ENCODE results near the gene SP7.
"Not testable (repeated sequence)": the region's sequence is repeated elsewhere in the genome, so short reads cannot be mapped to it uniquely, and the experiment has no call there.

SP7 gene

DNA sequence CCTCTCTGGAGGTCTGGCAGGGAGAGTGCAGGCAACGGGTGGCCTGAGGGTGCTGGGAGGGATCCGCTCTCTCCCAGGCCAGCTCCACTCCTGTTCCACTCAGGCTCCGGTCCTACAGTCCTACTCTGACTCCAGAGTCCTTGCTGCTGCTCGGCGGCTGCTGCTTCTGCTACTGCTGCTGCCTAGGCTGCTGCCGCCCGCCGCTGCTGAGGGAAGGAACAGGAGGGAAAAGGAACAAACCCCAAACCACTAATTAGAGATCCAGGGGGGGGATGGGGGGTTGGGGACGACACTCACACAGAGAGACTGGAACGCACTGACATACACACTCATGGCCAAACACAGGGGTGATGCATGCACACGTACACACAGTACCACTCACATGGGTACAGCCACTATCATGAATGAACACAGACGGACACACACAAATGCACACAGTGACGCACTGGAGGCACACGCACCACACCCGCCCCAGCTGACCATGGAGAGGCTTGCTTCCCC, at the start of gene SP7:
Gene SP7 (minus strand): TSS at position 174 of the 501 bp plus-strand sequence. CDS start 708 bp downstream, outside the sequence.
- DNase-seq, result no peak

DNA sequence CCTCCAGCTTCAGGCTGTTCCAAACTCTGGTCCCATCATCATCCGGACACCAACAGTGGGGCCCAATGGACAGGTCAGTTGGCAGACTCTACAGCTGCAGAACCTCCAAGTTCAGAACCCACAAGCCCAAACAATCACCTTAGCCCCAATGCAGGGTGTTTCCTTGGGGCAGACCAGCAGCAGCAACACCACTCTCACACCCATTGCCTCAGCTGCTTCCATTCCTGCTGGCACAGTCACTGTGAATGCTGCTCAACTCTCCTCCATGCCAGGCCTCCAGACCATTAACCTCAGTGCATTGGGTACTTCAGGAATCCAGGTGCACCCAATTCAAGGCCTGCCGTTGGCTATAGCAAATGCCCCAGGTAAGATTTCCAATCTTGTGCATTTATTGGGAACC, 47.1 kb upstream of the SP7 start:
- no peak for DNase-seq

DNA sequence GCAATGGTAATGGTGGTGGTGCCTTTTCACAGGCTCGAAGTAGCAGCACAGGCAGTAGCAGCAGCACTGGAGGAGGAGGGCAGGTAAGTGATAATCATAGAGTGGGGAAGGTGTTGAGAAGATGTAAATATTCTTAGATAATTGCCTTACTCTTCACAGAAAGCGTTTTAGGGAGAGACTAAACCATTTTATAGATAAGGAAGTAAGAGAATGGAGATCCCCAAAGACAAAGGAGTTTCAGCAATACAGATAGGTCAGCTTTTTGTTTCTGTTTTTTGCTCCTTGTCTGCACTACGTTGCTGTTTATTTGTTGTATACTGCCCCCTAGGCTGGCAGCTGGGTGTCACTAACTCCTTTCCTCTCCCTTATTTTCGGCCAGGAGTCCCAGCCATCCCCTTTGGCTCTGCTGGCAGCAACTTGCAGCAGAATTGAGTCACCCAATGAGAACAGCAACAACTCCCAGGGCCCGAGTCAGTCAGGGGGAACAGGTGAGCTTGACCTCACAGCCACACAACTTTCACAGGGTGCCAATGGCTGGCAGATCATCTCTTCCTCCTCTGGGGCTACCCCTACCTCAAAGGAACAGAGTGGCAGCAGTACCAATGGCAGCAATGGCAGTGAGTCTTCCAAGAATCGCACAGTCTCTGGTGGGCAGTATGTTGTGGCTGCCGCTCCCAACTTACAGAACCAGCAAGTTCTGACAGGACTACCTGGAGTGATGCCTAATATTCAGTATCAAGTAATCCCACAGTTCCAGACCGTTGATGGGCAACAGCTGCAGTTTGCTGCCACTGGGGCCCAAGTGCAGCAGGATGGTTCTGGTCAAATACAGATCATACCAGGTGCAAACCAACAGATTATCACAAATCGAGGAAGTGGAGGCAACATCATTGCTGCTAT, 45.8 kb upstream of the SP7 start:
- peak in 23 of 51 donors; percentile 4 to 56 (median 17) for DNase-seq

DNA sequence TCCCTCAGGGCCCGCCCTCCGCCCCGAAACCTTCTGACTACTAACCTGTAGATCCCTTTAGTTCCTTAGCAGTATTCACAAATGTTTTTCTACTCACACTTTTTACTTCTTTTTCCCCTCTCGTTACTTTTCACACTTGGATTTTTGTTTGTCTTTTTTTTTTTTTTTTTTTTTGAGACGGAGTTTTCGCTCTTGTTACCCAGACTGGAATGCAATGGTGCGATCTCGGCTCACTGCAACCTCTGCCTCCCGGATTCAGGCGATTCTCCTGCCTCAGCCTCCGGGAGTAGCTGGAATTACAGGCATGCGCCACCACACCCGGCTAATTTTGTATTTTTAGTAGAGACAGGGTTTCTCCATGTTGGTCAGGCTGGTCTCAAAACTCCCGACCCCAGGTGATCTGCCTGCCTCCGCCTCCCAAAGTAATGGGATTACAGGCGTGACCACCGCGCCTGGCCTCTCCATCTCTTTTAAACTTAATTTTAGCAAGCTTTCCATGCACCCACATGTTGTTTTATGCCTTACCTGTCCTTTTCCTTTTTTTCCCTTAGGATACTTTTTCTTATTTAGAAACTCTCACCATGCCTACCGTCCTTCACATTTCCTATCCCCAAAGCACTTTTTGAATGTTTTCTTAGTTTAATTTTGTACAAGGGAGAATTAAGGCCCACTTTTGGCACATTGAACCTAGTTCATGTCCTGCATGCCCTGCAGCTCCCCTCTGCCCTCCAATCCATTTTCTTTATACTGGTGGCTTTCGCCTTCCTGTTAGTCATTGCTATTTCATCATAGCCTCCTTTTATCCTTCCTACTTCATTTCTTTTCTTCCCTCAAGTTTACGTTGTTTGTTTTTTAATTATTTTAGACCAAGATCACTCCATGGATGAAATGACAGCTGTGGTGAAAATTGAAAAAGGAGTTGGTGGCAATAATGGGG, 44.9 kb upstream of the SP7 start:
- peak in 1 of 51 donors; percentile 29 for DNase-seq

DNA sequence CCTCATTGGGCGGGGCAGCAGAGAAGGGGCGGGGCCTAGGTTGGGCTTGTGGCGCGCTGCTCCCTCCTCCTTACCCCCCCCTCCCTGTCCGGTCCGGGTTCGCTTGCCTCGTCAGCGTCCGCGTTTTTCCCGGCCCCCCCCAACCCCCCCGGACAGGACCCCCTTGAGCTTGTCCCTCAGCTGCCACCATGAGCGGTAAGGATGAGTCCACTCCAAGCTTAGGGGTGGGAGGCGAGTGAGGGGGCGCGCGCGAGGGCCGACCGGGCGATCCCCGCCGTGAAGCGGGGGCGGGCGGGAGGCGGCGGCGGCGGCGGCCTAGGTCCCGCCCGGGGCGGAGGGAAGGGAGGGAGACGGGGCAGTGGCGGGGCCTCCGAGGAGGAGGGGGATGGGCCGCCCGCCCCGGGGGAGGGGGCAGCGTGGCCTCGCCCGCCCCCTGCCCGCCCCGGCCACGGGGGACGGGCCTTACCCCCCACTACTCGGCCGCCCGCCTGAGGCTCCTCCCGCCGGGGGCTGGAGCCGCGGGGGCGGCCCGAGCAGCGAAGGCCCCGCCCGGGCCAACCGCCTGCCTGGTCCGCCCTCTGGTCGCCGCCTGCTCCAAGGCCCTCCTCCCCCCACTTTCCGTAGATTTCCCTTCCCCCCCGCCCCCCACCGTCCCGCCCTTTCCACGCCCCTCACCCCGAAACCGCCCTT, 44.1 kb upstream of the SP7 start, which contains the start of gene SP1:
Gene SP1 (plus strand): TSS at position 73 of the 690 bp plus-strand sequence. CDS start 116 bp downstream, at position 189.
- DNase-seq, result peak in 50 of 51 donors; percentile 37 to 94 (median 80)

DNA sequence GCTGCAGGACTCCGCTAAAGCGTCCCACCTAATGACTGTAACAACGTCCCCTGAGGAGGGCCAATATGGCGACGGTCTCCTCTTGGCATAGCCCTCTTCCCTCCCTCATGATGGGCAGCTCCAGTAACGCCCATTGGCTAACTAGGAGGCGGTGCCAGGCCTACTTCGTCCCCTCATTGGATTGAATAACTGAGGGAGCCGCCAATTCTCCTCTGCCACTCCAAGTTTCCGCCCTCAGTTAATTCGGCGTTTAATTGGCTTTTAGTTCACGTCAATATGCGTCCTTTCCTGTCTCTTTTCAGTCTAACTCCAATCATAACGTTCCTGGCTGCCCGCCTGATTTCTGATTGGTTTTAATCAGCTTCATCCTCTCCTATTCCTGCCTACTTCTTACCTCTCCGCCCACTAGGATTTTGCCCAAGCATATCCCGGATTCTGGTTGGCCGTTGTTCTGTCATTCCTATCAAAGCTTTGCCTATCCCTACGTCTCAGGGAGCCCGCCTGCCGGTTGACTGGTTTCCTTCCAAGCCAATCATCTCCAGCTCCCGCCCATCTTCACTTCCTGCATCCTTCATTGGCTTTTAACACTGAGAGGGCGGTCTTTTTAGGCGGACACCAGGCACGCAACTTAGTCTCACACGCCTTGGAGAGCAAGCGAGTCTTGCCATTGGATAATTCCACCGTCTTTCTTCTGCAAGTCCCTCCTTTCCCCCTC, 43.4 kb upstream of the SP7 start:
- peak; percentile 82 to 100 (median 100) for DNase-seq

DNA sequence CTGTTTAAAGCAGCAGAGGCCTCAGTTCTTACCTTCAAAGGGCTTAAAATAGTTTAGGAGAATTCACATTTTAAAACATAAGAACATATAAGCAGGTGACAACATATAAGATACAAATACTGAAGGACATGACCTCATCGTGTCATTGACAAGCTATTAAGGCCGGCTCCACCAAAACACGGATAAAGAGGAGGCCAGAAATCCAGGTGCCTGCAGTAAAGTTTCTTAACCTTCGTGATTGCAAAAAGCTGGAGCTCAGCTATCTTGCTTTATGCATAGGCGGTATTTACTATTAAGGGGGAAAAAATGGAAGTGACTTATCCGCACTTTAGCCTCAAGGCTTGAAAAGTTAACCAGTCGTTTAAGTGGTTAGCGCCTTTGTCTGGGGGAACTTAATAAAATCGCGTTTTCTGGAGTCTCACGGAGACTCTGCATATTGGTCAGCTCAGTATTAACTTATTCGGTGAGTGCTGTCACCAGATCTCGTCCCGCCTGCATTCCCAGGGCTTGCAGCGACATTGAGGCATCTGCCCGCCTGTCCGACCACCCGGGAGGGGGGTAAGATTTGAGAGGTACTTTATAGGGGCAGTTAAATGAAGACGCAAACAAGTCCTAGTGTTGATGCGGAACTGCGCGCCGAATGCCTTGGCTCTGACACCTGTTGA, 42.7 kb upstream of the SP7 start:
- no peak for DNase-seq

DNA sequence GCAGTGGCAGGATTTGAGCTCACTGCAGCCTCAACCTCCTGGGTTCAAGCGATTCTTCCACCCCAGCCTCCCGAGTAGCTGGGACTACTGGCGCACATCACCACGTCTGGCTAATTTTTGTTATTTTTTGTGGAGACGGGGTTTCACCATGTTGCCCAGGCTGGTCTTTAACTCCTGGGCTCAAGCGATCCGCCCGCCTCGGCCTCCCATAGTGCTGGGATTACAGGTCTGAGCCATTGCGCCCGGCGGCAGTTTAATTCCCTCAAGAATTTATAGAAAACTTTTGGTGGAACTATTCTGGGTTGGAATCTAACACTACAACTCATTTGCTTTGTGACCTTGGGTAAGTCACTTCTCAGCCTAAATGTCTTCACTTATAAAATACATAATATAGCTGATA, 42.1 kb upstream of the SP7 start:
- DNase-seq, result no peak

DNA sequence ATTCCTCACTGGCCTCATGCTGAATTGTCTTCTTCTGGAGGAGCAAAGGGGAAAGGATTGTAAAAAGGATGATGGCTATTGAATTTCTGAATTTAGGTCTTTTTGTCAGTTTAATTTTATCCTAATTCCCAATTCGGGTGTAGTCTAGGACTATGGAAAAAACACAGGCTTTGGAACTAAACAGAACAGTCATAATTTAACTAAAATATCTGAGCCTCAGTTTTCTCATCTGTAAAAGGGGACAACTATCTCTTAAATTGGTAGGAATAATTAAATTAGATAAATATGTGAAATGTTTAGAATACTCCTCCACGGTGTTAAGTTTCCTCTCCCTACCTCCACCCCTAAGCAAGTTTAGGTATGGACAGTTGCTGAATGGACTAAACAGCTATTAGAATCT, 40.6 kb upstream of the SP7 start:
- DNase-seq, result no peak

DNA sequence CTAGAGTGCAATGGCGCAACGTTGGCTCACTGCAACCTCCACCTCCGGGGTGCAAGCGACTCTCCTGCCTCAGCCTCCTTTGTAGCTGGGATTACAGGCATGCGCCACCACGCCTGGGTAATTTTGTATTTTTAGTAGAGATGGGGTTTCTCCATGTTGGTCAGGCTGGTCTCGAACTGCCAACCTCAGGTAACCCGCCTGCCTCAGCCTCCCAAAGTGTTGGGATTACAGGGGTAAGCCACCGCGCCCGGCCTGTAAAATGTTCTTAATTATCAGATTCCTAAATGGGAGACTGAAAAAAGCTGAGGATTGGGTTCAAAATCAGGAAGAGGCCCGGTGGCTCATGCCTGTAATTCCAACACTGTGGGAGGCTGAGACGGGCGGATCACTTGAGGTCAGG, 38.1 kb upstream of the SP7 start:
- not testable (repeated sequence) for DNase-seq

DNA sequence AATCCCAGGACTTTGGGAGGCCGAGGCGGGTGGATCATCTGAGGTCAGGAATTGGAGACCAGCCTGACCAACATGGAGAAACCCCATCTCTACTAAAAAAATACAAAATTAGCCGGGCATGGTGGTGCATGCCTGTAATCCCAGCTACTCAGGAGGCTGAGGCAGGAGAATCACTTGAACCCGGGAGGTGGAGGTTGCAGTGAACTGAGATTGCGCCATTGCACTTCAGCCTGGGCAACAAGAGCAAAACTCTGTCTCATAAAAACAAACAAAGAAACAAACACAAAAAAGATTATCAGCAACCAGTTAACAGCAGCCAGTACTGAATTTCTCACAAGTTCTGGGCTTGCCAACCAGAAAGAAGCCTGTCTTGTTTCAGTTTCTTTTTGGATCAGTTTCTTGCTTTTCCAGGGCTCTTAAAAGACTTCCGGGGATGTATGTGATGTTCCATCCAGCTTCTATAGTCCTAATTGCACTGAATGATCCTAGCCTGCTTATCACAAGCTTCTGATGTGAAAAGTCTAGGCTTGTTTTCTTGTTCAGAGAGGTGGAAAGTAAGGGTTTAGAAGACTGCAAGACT, 37.5 kb upstream of the SP7 start:
- DNase-seq, result not testable (repeated sequence)

DNA sequence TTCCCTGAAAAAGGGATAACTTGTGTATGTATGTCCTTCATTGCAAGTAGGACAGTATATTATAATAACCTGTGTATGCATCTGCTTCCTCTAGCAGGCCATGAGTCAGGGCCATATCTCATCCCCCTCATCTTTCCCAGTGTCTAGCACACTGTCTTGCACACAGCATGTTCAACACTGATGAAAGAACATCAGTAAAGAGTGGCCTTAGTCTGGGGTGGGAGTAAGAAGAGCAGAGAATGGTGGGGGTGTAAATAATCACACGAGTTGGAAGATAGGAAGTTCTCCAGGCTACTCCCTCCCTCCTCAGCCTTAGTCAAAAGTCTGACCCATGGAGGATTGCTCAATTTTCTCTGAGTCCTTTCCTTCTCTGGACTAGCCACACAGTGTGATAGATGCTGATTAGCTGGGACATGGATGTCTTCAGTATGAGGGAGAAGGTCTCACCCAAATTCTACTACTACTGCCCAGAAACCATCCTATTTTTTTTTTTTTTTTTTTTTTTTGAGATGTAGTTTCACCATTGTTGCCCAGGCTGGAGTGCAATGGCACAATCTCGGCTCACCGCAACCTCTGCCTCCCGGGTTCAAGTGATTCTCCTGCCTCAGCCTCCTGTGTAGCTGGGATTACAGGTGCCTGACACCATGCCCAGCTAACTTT, 29.2 kb upstream of the SP7 start:
- no peak for DNase-seq

DNA sequence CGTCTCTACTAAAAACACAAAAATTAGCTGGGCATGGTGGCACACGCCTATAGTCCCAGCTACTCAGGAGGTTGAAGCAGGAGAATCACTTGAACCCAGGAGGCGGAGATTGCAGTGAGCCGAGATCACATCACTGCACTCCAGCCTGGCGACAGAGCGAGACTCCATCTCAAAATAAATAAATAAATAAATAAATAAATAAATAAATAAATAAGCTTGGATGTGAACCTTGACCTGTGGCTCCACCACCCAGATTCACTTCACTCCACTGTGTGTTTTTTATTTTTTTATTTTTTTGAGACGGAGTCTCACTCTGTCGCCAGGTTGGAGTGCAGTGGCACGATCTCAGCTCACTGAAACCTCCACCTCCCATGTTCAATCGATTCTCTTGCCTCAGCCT, 25.5 kb upstream of the SP7 start:
- DNase-seq, result not testable (repeated sequence)

DNA sequence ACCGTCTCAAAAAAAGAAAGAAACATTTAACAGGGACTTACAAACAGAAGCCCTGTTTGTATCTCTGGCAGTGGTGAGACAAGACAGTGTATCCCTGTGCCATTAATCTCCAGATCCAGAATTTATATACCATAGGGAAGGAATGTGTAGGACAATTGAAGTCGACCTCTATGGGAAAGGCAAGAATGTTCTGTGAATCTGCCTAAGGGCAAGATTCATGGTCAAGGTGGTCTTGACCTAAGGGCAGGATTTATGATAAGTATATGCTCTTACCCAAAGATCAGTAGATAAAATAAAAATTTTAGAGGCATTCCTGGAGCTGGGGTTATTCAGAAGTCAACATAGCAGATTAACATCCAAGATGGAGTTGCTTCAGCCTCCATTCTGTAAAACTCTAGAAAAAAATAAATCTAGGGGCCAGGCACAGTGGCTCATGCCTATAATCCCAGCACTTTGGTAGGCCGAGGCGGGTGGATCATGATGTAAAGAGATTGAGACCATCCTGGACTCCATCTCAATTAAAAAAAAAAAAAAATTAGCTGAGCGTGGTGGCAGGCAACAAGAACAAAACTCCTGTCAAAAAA, 22.8 kb upstream of the SP7 start:
- no peak for DNase-seq

DNA sequence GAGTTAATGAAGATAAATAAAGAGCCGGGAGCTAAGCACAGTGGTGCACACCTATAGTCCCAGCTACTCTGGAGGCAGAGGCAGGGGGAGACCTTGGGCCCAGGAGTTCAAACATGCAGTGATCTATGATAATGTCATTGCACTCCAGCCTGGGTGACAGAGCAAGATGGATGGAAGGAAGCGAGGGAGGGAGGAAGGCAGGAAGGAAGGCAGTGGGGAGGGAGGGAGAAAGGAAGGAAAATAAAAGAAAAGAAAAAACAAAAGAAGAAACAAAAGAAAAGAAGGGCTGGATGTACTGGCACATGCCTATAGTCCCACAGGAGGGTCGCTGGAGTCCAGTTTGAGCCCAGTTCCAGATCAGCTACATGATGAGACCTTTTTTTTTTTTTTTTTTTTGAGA, 19.0 kb upstream of the SP7 start:
- DNase-seq, result no peak

DNA sequence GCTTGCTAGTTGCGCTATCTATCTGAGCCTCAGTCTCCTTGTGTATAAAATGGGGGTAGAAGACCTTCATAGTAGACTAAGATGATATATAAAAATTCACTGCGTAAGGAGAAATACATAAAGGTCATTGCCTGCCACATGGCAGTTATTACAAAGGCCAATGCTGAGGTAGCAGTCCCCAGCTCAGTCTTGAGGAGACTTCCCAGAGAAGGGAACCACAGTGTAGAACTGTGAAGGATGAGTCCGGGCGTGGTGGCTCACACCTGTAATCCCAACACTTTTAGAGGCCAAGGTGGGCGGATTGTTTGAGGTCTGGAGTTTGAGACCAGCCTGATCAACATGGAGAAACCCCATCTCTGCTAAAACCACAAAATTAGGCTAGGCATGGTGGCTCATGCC, 17.1 kb upstream of the SP7 start:
- DNase-seq, result no peak

DNA sequence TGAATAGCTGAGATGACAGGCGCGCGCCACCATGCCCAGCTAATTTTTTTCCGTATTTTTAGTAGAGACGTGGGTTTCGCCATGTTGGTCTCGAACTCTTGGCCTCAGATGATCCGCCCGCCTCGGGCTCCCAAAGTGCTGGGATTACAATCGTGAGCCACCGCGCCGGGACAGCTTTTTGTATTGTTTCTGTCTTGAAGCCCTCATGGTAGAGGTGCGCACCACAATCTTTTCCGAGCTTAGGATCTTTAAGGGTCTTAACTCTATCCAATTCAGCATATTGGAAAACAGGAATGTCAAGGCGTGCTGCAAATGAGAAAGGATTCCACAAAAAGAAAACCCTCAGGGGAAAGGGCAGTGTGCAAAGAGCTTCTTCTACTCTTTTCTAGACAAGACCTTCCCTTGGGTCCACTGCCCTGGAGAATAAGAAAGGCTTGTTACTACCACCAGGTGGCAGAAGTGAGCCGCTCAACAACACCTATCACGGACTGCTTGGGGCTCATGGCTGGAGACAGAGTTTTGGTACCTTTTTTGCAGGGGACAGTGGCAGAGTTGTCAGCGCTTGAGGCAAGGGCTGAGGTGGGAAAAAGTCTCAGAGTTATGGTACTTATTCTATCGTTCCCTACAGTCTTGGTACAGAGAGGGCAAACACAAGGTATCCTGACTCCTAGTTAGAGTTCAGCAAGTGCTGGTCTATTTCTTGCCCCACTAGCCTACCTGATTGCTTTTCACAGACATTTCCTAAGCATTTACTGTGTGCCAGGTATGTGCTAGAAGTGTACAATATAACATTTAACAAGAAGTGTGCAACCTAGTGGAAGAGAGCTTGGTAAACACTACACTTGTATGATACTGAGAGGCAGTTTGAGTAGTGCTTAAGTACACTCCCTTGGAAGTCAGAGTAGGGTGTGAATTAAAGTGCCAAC, 16.4 kb upstream of the SP7 start:
- peak in 48 of 51 donors; percentile 8 to 89 (median 61) for DNase-seq

Data from hypothalamus (tissue), 51 donors.